Stimulated activated CD4-positive, alpha-beta T cell treated with anti-CD3 and anti-CD28 coated beads, TNF-alpha, amount 100 ng/mL, for 48 hours (primary cell): ENCODE measurements around the gene SYPL2.

Experiments
- DNase-seq, 3 donors: peaks; one replicate each; pipeline ENCODE4 v3.0.0-alpha.2; 2020; ENCODE audit warnings: low read depth in 3 of 3

The SYPL2 gene

DNA sequence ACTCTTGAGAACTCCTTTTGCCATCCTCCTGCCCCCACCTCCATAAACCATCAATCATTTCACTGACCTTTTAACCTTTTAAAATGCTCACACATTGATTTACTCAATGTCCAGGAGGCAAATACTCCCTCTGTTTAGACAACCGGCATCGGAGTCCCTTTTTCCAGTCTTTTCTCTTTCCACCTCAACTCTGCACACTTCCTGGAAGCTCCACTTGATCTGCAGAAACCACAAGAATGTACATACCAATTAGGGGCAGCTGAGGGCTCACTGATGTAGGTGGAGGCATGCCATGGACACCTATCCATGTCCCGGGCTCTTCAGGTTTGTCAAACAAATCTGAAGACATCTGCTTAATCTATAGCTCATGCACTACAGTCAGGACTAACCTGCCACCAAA lies 48.5 kb downstream of the SYPL2 start:
- no peak for DNase-seq

DNA sequence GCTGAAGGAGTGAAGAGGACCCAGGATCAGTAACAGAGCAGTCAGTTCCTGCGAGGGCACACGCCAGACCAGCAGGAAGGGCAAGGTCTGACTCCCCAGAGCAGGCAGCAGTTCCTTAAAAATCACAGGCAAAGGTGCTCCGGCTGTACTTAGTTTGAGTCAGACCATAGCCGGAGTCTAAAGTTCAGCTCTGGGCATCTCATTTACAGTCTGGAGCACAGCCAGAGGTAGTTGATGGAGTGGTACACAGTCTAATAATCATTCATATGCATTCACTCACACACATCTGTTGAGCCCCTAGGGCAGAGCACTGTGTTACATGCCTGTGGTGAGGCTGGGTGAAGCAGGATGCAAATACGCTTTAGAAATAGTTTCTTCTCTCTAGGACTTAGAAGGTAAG lies 50.5 kb downstream of the SYPL2 start:
- no peak for DNase-seq

DNA sequence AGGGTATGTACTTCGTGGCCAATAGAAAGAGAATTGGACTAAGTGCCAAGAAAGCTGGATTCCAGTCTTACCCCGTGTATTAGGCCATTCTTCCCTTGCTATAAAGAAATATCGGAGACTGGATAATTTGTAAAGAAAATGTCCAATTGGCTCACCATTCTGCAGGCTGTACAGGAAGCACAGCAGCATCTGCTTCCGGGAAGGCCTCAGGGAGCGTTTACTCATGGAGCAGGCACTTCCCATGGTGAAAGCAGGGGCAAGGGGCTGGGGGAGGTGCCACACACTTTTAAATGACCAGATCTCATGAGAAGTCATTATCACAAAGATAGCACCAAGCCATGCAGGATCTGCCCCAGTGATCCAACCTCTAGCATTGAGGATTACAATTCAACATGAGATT lies 51.0 kb downstream of the SYPL2 start:
- DNase-seq = no peak

DNA sequence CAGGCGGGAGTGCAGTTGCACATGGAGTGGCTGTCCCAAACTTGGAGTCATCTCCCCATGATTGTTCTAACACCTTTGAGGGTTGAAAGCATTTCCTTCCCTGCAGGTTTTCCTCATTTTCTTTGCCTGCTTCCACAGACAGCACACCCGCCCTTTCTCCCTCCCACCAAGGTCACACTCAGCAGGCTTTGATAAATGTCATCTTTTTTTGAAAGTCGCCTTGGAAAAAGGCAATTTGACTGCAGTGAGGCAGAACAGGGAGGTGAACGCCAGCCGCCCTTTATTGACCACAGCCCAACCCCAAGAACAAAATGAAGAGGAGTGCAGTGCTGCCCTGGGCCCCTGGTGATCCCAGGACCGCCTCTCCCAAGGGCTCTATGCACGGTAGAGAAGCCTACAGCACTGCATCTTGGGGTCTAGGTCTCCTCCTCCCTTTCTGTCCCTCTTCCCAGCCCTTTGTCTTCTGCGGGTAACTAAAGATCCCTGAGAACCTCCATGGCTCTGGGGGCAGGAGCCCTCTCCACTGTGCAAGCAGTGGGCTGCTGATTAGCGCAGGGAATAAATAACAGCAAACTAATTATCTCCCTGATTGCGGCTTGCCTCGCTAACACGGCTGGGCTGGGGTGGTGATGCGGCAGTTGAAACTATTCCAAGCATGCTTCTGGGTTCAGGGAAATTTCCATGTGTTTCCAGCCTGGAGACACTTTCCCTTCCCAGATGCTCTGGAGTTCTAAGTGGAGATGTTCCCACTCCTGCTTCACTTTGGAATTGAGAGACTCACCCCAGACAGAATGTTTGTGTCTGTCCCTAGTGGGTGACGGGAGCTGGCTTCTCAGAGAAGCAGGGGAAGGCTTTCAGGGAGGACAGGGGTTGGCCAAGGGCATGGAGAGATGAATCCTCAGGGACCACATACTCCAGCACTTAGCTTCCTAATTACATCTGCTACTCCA lies 54.9 kb downstream of the SYPL2 start:
- DNase-seq = no peak

DNA sequence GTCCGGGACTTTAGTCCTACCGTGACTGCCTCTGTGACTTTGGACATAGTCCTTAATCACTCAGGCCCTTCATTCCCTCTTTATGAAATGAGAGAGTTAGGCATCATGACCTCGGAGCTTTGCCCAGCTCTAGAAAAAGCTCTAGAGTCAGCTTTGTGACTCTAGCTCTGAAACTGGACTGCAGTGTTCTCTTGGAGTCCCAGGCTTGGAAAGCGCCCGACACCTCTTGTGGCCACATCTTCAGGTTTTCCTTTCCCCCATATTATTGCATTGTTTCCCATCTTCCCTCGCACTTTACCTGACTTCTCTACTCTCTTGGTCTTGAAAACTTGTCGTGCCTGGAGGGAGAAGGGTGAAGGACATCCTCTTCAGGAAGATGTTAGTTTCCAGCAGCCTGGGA lies 55.7 kb downstream of the SYPL2 start:
- no peak for DNase-seq

DNA sequence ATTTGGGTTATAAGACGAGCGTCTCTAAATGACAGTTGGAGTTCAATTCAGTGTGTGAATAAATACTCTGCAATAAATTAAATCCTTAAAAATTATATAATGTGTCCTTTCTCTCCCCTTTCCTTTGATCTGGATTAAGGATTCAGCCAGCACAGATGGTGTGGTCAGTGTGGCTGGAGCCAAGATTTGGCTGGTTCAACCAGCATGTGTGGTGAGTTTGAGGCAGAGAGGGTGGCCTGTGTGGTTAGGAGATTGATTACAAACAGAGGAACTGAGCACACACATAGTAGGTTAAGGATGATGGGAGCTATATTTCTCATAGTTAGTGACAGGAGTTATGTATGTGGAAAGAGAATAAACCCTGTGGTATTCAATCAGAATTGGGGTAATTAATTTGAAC lies 57.4 kb downstream of the SYPL2 start:
- DNase-seq = no peak

DNA sequence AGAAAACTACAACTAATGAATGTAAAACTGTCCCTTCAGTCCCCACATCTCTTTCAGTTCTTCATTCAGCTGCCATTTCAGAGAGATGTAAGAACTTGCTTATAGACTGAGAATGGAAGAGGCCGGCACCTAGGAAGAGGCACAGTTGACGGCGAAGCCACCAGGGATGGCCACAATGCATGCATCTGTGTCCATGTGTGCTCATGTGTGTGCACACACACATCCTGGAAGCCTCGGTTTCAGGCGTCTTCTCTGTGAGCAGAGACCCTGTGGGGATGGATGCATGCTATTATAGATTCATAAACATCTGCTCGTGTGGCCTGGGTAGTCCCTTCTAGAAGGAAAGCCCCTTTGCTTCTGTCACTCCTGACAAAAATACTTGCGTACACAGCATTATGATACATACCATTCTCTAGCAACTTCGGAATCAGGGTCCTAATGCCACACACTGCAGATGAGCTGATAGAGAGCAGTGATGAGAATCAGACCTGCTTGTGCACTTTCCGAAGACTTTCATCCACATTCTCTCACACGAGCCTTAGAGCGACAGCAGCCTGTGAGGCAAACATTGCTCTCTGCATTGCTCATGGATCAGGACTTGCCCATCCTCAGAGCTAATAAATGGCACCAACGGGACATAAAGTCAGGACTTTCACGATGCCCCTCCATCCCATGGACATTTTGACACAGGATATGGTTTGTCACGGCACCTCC lies 60.9 kb downstream of the SYPL2 start:
- DNase-seq = no peak

DNA sequence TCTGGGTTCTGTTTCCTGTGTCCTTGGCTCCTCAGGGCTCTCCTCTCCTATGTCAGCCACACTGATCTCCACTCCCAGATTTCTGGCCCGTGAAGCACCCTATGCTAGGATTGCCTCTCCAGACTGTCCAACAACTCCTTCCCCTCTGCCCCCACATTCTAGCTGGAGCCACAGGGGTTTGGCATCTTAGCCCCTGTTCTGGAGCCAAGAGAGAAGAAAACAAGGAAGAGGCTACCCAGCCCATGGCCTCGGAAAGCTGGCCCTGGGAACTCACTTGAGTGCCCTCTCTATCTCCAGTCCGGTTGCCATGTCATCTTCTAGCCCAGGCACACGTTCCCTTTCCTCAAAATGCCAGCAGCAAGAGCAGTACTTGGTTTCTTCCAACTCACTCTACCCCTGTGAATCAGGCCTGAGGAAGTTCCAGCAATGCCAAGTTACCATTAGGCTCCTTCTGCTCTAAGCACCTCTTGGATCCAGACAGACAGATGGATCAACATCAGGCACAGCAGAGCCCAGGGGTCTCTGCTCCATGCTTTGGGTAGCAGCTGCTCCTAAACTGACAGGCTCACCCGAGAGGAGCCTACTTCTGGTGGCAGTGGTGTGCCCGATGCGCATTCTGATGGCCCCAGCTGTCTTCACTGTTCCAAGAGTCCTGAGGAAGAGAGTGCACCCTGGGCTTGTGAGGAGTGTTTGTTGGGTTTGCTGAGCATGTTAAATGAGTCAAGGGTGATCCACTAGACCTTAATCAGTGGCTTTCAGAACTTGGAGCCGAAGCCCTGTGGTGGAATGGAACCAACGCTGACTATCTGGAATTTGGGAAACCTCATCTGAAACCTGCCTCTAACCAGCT lies 61.7 kb downstream of the SYPL2 start:
- no peak for DNase-seq

DNA sequence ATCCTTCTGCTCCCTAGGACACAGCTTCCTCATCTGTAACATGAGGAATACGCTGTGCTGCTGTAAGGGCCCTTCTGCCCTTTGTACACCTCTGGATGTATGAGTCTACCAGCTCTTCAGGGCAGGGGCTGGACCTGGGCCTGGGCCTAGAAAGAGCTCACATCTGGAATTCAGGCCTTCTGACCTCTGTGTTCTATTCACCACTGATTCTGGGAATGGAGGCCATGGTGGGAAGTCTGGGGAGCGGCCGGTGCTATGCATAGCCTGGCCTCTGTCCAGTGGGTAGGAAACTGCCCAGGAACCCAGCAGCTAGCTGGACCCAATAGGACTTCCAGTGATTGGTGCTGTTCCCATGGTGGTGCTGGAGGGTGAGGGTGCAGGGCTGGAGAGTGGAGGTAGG lies 62.4 kb downstream of the SYPL2 start:
- no peak for DNase-seq

DNA sequence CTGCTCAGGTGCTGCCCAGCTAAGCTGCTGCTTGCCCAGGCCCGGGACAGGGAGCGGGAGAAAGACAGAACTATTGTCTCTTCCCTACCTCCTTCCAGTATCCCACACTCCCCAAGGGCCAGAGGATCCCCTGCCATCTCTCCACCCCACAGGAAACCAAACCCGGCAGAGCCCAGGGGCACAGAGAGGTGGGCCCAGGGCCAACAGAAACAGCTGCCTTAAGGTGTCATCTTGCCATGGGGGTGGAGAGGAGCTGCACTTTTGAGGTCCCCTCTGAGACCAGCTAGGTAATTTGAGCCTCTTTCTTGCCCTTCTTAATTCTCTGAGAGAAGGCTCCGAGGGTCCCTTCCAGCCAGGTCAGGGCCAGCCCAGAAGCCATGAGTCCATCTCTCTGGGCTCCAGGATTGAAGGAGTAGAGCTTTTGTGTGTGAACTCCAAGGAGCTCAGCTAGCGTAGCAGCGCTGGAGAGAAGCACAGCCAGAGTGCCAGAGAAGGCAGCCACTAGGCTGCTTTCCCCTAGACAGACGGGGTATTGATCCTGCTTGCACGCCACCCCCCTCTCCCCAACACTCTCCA lies 63.6 kb downstream of the SYPL2 start:
- no peak for DNase-seq

DNA sequence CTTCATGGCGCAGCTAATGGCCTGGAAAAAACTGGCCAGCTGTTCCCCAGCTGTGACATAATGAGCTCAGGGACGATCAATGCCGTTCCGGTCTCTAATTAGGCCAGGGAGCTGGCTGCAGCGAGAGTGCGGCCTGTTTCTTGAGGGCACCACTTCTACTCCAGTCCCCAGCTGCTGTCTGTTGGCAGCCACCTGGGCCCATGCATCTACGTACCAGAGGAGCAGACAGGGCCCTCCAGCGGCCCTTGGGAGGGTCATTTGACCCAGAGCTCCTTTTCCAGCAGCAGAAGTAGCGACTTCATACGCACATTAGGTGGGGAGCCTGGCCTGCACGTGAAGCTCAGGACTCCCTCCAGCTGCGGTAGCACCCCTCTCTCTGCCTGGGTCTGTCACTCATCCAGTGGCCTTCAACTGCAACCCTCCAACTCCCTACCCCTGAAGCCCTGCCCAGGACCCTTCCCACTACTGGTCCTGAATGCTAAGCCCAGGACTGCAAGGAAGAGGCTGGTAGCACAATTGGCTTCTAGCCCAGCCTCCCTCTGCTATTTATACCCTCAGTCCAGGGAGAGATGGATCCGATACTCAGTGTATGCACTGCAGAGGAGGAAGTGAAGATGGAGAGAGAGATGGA lies 64.2 kb downstream of the SYPL2 start:
- no peak for DNase-seq

DNA sequence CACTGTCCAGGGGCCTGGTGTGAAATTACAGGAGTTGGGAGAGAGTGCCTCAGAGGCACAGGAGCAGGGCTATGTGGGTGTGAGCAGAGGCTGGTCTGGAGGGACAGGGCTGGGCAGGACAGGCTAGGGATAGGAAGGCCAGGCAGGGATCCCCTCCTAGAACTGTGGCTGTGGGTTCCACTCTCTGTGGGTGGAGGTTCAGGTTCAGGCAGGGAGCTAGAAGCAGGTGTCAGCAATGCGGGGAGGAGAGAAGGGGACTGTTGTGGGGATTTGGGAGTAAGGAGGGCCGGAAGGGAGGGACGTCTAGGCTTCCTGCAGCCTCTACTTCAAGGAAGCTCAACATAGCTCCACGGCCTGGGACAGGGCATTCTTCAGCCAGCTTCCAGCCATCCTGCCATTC lies 65.0 kb downstream of the SYPL2 start:
- DNase-seq = no peak
